A549 (cell line): Measurements from ENCODE around the gene KRT33A.

Experiments used
- CBX8 ChIP-seq: fragments of 200-600 bp; sonication (generic); IDR thresholded peaks from 2 replicates; pipeline ENCODE4 v1.6.1; 2016
- CHD2 ChIP-seq: fragments of 150-350 bp; IDR thresholded peaks from 2 replicates; pipeline ENCODE4 v1.6.1; 2014; ENCODE audit warnings: low read length; ENCODE audit not compliant: partially characterized antibody
- ESRRA ChIP-seq: fragments of 150-350 bp; IDR thresholded peaks from 2 replicates; pipeline ENCODE4 v1.6.1; 2014; ENCODE audit warnings: mild to moderate bottlenecking, low read length, borderline replicate concordance
- JUN ChIP-seq, 2 experiments: fragments of >200 bp; sonication (Bioruptor Twin); formaldehyde crosslinking; IDR thresholded peaks; 2 replicates in 1 of 2; 3 replicates in 1 of 2; pipeline ENCODE4 v1.6.1; 2016 to 2017
- PHF8 ChIP-seq: fragments of 200-600 bp; sonication (generic); IDR thresholded peaks from 2 replicates; pipeline ENCODE4 v1.6.1; 2016; ENCODE audit warnings: low read depth, mild to moderate bottlenecking, antibody characterized with exemption, moderate library complexity, borderline replicate concordance
- RAD21 ChIP-seq, 2 experiments: fragments of >200 bp in 1 of 2; sonication (Bioruptor Twin) in 1 of 2; formaldehyde crosslinking in 1 of 2; IDR thresholded peaks in 1 of 2; conservative IDR thresholded peaks in 1 of 2; 2 replicates in 1 of 2; 3 replicates in 1 of 2; pipeline ENCODE4 v1.6.1; 2012 to 2018; ENCODE audit warnings: inconsistent platforms in 1 of 2
- REST ChIP-seq: fragments of 200-600 bp; sonication (generic); IDR thresholded peaks from 2 replicates; pipeline ENCODE4 v1.6.1; 2016; ENCODE audit warnings: antibody characterized with exemption, mild to moderate bottlenecking, moderate library complexity
- ZC3H11A ChIP-seq: fragments of 450-650 bp; IDR thresholded peaks from 2 replicates; pipeline ENCODE4 v1.6.1; 2014; ENCODE audit warnings: antibody characterized with exemption, mild to moderate bottlenecking
- TF ChIP-seq, protein P1 (sequence below): fragments of >200 bp; sonication (Bioruptor Twin); formaldehyde crosslinking; IDR thresholded peaks from 3 replicates; pipeline ENCODE4 v1.5.1; 2016

DNA sequence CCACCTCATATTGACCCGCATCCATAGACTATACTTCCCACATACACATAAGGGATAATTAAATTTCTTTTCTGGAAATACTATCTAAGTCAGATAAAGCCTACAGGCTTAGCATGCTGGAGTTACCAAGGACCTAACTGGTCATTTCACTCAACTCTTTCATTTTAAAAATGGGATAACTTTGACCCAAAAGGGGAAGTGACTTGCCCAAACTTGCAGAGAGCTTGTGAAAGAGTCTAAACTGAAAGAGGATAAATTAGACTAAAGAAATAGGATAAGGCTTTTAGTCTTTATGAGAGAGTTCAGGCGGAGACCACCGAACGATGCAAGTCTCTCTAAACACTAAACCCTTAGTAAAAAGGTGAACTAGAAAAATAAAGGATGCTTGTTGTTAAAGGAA lies 3.9 kb upstream of the KRT33A start:
- no peak for TF ChIP-seq CBX8
- no peak for TF ChIP-seq PHF8
- TF ChIP-seq, protein P1, sequence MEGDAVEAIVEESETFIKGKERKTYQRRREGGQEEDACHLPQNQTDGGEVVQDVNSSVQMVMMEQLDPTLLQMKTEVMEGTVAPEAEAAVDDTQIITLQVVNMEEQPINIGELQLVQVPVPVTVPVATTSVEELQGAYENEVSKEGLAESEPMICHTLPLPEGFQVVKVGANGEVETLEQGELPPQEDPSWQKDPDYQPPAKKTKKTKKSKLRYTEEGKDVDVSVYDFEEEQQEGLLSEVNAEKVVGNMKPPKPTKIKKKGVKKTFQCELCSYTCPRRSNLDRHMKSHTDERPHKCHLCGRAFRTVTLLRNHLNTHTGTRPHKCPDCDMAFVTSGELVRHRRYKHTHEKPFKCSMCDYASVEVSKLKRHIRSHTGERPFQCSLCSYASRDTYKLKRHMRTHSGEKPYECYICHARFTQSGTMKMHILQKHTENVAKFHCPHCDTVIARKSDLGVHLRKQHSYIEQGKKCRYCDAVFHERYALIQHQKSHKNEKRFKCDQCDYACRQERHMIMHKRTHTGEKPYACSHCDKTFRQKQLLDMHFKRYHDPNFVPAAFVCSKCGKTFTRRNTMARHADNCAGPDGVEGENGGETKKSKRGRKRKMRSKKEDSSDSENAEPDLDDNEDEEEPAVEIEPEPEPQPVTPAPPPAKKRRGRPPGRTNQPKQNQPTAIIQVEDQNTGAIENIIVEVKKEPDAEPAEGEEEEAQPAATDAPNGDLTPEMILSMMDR, result no peak
- TF ChIP-seq CHD2, result no peak
- no peak for TF ChIP-seq RAD21 (conservative IDR thresholded peaks at IDR 0.05 in 1 of 2, IDR thresholded peaks at IDR 0.05 in 1 of 2)
- TF ChIP-seq ZC3H11A, result no peak
- TF ChIP-seq JUN (IDR thresholded peaks at IDR 0.05), result no peak
- TF ChIP-seq REST, result no peak
- no peak for TF ChIP-seq ESRRA
